ENCODE results near the gene KCNC1. TPM values are rescaled to one million over a fixed set of nuclear protein-coding genes. Genes with fewer than 3 reads are reported as not detected.

KCNC1 gene
- total and polyA plus RNA-seq, 2 experiments from 2014 or later = 0.11 TPM; not detected in 1

DNA sequence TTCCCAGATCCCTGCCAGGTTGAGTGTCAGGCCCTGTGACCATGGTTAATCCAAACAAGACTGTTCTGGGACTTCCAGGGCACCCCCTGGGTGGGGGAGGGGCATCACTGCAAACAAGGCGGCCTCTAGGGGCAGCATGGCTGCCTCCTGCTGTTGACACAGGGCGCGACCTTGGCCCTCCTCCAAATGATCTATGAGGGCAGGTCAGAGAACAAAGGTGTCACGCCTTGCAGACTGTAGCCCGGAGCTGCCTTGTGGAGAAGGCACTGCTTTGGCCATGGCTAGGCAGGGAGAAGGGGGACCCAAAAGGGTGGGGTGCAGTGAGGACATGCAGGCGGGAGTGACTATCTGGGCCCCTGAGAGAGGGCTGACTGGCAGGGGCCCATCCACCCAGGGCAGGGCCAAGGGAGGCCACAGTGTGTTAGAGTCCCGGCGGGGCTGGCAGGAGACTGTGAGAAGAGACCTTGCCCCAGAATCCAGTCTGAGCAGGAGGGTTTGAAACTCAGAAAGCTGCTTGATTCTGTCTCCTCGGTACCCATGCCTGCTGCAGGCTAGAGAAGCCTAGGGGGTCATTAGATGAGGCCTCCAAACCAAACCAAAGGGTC lies 35.6 kb downstream of the KCNC1 start (continued):
- TF ChIP-seq, protein P1, sequence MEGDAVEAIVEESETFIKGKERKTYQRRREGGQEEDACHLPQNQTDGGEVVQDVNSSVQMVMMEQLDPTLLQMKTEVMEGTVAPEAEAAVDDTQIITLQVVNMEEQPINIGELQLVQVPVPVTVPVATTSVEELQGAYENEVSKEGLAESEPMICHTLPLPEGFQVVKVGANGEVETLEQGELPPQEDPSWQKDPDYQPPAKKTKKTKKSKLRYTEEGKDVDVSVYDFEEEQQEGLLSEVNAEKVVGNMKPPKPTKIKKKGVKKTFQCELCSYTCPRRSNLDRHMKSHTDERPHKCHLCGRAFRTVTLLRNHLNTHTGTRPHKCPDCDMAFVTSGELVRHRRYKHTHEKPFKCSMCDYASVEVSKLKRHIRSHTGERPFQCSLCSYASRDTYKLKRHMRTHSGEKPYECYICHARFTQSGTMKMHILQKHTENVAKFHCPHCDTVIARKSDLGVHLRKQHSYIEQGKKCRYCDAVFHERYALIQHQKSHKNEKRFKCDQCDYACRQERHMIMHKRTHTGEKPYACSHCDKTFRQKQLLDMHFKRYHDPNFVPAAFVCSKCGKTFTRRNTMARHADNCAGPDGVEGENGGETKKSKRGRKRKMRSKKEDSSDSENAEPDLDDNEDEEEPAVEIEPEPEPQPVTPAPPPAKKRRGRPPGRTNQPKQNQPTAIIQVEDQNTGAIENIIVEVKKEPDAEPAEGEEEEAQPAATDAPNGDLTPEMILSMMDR (conservative IDR thresholded peaks at IDR 0.05; ENCODE audit: low read depth in 2 of 2) = peak; percentile 40 to 56
- TF ChIP-seq, protein P2, sequence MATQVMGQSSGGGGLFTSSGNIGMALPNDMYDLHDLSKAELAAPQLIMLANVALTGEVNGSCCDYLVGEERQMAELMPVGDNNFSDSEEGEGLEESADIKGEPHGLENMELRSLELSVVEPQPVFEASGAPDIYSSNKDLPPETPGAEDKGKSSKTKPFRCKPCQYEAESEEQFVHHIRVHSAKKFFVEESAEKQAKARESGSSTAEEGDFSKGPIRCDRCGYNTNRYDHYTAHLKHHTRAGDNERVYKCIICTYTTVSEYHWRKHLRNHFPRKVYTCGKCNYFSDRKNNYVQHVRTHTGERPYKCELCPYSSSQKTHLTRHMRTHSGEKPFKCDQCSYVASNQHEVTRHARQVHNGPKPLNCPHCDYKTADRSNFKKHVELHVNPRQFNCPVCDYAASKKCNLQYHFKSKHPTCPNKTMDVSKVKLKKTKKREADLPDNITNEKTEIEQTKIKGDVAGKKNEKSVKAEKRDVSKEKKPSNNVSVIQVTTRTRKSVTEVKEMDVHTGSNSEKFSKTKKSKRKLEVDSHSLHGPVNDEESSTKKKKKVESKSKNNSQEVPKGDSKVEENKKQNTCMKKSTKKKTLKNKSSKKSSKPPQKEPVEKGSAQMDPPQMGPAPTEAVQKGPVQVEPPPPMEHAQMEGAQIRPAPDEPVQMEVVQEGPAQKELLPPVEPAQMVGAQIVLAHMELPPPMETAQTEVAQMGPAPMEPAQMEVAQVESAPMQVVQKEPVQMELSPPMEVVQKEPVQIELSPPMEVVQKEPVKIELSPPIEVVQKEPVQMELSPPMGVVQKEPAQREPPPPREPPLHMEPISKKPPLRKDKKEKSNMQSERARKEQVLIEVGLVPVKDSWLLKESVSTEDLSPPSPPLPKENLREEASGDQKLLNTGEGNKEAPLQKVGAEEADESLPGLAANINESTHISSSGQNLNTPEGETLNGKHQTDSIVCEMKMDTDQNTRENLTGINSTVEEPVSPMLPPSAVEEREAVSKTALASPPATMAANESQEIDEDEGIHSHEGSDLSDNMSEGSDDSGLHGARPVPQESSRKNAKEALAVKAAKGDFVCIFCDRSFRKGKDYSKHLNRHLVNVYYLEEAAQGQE (IDR thresholded peaks at IDR 0.05; ENCODE audit: unreplicated experiment) = no peak
- no peak for TF ChIP-seq ZNF331 (CRISPR knock-in tag; IDR thresholded peaks at IDR 0.05; ENCODE audit: low read depth)

DNA sequence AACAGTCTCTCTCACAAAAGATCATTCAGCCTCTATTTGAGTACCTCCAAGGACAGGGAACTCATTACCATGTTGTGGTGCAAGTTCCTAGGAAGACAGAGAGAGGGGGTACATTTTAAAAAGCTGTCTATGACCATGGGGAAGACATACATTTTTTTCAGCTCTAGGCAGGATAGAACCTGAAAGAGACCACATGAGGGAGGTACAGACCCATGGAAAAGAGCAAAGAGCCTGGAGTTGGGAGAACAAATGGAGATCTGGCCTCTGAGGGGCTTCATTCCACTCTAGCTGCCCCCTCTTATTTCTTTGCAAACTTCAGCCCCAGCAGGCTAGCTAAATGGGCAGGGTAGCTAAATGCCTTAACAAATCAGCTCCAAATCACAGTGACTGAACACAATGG lies 36.3 kb downstream of the KCNC1 start:
- DNase-seq (ENCODE audit: low spot score) (no peak), ATAC-seq (no peak)
- H3K4me3 Mint-ChIP-seq = no peak overlapping the region
- no peak overlapping the region for H3K4me3 ChIP-seq
- H3K4me2 ChIP-seq = no peak overlapping the region
- peaks cover 5% of the 10 kb centered on the region; the same call in 2 of the 3 replicates for H3K4me1 Mint-ChIP-seq
- no peaks in the 10 kb centered on the region for H4K20me1 ChIP-seq (replicated peaks; ENCODE audit: insufficient read depth)
- no peak for TF ChIP-seq EZH2 (IDR thresholded peaks at IDR 0.05; ENCODE audit: low read depth, unreplicated experiment)
- TF ChIP-seq, protein P1 (conservative IDR thresholded peaks at IDR 0.05; ENCODE audit: low read depth in 2 of 2) = peak in 1 of 2 experiments; percentile 27; a peak in 3 of 4 replicates
- H3K36me3 Mint-ChIP-seq (ENCODE audit: low read depth) = no peaks in the 10 kb centered on the region
- H3K79me2 ChIP-seq (replicated peaks; ENCODE audit: insufficient read depth) = no peaks in the 10 kb centered on the region
- no peaks in the 10 kb centered on the region for H3K27me3 ChIP-seq (ENCODE audit: insufficient read depth)
- H3K9me2 ChIP-seq (ENCODE audit: insufficient read depth) = no peaks in the 10 kb centered on the region
- peaks cover 5% of the 10 kb centered on the region for H3K27me3 Mint-ChIP-seq (ENCODE audit: insufficient read depth, low read depth, poor library complexity)
- no peaks in the 10 kb centered on the region for H3K36me3 ChIP-seq (ENCODE audit: insufficient read depth)
- H3K27ac ChIP-seq (ENCODE audit: low read depth) = no peak overlapping the region
- no peak overlapping the region for H3K27ac Mint-ChIP-seq
- no peaks in the 10 kb centered on the region; the same call in 2 of the 3 replicates for H3K9me3 Mint-ChIP-seq
- H3K4me1 ChIP-seq (ENCODE audit: insufficient read depth) = no peaks in the 10 kb centered on the region
- H2AFZ ChIP-seq = no peak overlapping the region
- H3F3A ChIP-seq (replicated peaks; ENCODE audit: low read depth) = no peaks in the 10 kb centered on the region

Measured in GM23338 (cell line).